NK-92 (cell line): ENCODE data around the gene SPINDOC.
"Not testable (repeated sequence)": the region's sequence is repeated elsewhere in the genome, so short reads cannot be mapped to it uniquely, and the experiment has no call there.

Experiments
- DNase-seq: peaks from one replicate; lab custom pipeline; 2025; ENCODE audit not compliant: unreplicated experiment; lab: John Stamatoyannopoulos, UW

SPINDOC gene, protein sequence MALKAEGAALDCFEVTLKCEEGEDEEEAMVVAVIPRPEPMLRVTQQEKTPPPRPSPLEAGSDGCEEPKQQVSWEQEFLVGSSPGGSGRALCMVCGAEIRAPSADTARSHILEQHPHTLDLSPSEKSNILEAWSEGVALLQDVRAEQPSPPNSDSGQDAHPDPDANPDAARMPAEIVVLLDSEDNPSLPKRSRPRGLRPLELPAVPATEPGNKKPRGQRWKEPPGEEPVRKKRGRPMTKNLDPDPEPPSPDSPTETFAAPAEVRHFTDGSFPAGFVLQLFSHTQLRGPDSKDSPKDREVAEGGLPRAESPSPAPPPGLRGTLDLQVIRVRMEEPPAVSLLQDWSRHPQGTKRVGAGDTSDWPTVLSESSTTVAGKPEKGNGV

DNA sequence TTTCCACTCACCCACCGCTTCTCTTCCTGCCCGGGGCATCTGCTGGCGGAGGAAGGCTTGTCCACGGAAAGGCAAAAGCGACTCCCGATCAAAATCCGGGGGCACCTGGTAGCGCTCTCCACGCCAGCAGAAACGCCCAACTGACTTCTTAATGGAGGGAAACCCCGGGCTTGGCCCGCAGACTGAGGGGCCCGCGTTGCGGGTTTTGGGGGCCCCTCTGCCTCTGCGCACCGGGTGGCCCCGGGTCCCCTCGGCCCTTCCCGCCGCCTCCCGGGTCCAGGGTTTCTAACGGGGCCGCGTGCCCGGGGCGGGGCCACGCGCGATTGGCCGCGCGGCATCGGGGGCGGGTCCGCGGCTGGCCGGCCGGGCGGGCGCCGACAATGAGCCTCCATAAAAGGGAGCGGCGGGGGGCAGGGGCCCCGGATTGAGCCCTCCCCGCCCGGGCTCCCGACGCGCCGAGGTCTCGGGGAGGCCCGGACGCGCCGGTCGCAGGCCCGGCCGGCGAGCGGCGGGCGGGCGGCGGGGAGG, at the start of gene SPINDOC:
Gene SPINDOC (plus strand): TSS at position 422 of the 528 bp plus-strand sequence. CDS start 231 bp downstream, outside the sequence.
- DNase-seq: no peak

DNA sequence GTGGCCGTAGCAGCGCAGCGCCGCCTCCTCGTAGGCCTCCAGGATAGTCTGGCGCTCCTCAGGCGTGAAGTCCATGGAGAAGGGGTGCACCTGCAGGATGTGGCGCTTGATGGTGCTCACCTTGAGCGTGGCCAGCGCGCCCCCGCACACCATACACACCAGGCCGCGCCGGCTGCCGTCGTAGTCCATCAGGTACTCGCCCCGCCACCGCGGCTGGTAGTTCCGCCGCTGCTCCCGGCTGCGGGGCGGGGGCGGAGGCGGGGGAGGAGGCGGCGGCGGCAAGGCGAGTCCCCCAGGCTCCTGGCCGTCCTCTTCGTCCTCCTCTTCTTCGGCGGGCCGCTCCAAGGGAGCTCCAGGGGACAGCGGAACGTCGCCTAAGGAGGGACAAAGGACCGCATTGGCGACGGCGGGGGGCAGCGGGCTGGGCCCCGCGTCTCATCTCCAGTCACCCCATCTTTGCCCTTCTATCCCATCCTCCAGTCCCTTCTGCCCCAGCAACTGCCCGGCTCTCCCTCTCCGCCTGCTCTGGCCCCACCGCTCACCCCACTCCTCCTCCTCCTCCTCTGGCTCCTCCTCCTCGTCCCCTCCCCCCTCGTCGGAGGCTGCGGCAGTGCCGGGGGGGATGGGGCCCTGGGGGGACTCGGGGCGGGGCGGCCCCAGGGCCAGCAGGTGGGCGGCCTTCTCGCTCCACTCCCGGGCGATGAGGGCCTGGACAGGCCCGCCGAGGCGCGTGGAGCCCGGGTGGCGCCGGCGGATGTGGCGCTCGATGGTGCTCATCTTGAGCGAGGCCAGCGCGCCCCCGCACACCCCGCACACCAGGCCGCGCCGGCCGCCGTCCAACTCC, 49.5 kb upstream of the SPINDOC start:
- DNase-seq: no peak

DNA sequence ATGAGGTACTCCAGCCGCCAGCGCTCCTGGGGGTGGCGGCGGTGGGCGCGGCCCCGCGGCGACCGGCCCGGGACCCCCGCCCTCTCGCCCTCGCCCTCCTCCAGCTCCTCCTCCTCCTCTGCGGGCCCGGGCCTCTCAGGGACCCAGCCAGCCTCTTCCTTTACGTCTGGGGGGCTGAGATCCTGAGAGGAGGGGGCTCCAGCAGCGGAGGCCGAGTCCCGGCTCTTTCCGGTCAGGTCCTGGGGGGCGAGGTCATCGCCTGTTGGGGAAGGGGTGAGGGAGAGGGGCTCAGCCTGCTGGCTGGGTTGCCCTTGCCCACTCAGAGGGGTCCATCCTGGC, 48.9 kb upstream of the SPINDOC start:
- DNase-seq: no peak

DNA sequence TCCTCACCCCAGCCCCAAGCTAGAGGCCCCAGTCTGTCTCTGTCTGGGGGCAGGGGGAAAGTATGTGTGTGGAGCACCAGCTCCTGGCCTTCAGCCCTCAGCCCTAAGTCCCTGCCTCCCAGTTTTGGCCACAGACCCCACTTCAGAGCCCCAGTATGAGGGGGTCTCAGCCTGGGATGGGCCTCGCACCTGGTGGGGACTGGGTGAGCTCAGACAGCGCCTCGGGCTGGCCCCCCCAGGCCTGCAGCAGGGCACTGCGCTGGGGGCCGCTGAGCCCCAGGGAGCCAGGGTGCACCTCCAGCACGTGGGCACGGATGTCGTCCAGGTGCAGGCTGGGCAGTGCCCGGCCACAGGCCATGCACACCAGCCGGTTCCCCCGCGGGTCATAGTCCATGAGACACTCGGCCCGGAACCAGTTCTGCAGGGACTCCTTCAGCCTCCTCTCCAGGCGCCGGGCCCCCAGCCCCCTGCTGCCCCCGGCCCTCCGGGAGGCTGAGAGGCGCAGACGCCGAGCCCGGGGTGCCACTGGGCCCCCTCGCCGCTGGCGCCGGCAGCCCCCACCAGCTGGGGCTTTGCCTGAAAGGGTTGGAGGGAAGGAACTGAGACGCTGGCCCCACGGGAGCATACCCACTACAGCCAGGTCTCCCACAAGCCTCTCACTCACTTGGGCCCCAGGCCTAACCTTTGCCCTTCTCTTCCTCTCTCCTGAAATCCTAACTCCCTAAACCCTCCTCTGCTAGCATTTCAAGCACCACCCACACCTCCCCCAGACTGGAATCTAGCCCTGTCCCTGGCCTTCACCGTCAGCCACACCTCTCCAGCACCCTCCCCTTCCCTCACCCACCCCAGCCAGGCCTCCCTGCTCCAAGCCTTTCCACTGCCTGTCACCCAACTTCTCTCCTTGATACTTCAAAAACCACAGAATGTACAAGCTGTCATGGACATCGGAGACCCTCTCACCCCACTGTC, 48.3 kb upstream of the SPINDOC start:
- DNase-seq: no peak

DNA sequence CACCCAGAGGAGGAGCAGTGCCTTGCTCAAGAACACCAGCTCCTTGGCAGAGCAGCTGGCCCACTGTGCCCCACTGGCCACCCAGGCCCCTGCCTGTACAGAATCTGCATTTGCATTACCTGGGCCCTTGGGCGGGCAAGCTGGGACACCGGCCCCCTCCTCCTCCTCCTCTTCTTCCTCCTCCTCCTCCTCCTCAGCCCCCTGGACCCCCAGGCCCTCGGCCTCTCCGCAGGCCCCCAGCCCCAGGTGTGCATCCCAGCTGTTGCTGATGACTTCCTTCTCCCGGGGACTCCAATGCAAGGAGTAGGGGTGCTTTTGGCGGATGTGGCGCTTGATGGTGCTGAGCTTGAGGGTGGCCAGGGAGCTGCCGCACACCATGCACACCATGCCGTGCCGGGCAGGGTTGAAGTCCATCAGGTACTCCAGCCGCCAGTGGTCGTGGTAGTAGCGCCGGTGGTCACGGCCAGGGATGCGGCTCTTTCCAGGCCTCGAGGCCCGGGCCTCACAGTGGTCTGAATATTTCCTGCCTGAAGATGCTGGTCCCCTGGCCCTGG, 47.5 kb upstream of the SPINDOC start:
- no peak for DNase-seq

DNA sequence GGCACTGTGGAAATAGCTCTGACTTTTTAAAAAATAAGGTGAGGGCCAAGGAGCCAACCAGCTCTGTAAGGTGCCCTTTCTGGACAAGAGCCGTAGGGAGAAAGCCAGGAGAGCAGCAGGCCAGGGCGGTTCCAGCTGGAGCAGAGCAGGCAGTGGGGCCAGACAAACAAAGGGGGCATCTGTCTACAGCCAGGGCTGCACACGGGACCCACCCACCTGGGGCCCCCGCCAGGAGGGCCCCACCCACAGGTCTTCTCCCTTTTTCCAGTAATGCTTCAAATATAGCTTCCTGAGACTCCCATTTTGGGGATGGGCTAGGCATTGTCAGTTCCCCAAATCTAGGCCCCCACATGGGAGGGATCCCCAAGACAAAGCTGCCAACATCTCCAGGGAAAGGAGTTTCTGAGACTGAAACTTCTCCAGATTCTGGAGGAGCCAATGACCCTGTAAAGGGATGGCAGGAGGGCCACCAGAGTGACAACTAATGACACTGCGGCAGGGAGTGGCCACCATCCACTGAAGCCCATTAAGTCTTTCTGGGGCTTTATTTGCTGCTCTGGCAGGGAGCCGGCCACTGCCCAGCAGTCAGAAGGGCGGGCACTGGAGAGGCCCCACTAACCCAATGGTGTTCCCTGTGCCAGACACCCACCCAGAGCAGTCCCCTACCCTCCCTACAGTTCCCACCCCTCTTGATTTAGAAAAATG, 46.6 kb upstream of the SPINDOC start:
- no peak for DNase-seq

DNA sequence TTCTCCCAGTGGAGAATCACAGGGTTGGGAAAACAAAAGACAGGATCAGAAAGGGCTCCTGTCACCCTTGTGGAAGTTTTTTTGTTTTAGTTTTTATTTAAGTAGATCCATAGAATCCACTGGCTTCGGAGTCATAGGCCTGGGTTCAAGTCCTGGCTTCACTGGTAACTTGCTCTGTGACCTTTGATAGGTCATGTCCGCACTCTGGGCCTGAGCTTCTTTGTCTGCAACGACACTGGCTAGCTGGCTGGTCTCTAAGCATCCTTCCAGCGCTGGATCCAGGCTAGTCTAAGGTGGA, 46.0 kb upstream of the SPINDOC start:
- no peak for DNase-seq

DNA sequence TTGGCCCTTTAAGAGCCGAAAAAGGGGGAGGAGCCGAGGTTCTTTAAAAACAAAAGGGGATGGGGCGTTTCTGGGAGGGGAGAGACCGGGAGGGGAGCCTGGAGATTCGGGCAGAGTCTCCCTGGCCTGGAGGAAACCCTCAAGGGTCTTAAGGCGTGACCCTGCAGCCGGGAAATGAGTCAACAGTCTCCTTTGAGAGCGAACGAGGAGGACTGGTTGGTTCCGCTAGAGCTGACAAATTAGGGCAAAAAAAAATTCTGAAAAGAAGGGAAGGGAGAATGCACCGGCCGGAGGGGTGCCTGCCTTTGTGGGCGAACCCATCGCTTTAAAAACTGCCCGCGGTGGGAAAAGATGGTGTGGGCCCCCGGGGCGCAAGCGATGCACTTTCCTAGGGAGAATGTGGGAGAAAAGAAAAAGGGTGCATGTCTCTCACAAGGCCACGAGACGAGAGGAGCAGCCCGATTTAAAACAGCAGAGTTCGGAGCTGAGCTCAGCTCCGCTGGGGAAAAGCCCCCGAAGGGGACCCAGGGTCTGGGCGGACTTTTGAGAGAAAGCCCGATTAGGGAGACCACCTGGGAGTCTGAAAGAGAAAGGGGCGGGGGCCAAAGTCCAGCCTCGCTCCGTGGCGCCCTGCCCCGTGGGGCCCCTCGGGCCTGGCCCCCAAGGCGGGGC, 45.6 kb upstream of the SPINDOC start:
- no peak for DNase-seq

DNA sequence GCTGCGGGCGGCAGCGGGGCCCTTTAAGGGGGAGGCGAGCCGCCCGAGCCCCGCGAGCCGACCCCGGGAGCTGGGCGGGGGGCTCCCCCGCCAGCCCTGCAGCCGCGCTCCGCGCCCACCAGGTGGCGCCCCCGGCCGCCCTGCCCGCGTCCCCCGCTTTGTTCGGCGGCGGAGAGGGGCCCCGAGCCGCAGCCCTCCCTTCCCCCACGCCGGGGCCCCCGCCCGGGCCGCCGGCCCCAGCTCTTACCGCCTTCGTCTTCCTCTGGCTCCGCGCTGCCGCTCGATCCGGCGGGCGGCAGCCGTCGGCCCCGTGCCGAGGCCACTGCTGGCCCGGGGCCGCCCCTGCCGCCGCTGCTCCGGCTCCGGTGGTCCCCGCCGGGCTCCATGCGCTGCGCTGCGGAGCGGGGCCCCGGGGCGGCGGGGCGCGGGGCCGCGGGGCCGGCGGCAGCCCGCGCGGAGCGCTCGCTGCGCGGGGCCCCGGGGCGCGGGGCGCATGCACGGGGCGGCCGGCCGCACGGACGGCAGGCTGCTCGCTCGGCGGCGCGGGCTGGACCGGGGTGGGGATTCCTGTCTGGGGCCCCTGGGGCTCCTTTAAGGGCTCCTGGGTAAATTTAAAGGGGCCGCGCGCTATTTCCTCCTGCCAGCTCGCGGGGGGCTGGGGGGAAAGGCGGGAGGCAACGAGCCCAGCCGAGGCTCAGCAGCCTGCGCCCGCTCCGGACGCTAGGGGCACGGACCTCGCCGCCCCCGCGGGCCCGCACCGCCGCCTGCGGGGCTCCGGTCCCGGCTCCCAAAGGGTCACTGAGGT, 44.8 kb upstream of the SPINDOC start, which contains the start of gene ZFTA:
Gene ZFTA (minus strand): TSS at position 539 of the 805 bp plus-strand sequence. CDS start 153 bp downstream, at position 386.
- DNase-seq: no peak

DNA sequence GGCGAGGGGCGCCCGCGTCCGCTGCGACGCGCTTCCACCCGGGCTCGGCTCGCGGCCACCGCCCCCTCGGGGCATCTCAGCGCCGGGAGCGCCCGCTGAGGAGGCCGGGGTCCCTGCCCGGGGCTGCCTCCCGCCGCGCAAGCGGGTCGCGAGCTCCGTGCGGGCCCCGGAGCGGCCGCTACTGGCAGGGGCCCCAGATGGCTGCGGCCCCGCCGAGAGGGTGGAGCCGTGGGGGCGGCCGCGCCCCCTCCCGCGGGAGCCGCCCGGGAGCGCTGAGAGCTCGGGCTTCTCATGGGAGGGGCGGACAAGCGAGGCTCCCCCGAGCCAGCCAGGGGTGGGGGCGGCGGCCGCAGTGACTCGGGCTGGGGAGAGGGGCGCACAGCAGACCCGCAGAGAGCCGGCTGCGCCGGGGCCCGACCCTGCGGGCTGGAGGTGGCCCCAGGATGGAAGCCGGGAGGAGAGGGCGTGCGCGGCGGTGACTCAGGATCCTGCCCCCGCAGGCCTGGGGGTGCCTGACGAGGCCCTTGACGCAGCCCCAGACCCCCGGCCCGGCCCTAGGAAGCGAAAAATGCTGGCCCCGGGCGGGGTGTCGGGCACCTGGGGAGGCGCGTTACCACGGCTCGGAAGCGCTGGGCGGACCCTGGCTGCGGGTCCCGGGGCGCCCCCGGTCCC, 44.1 kb upstream of the SPINDOC start:
- DNase-seq: no peak

DNA sequence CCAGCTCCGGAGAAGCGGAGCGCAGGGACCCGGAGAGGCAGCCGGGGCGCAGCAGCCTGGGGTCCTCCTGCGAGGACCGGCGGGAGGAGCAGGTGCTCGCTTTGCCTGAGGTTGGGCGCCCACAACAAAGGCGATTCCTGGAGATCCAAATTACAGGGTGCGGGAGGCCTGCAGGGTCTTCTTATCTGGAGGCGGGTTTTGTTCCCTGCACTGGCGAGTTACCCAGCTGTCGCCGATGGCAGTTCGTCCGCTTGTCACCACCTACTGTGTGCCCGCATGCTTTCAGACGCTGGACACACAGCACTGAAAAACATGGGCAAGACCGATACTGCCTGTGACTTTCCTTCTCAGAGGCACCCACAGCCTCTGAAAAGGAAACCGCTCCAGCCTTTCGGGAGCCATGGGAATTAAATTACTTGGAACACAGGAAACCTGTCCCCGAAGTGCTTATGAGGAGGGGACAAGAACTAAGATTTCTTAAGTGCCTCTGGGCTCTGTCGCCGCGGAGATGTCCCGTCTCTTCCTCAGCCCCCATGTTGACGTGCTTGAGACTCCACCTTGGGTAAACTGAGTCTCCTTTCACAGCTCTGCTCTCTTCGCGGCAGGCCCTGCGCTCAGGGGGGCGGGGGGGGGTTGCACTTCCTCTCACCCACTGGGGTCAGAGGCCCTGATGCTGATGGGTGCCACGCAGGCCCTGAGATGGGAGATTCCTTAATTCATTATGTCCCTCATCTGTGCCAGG, 43.4 kb upstream of the SPINDOC start:
- DNase-seq: no peak

DNA sequence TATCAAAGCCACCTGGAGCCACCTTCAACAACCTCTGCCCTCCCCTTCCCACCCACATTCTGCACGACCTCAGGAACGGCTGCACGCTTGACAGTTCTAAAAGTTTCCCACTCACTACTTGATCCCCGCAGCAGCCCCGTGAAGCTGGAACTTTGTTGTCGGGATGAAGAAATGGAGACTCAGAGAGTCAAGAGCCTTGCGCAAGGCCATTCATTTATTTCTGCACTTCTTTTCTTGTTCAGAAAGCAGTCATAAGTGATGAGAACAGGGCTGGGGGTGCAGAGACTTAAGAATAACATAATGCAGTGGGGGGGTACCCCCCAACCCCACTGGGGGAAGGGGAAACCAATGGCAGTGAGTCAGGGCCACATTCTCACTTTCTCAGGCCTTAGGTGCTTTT, 42.5 kb upstream of the SPINDOC start:
- DNase-seq: no peak

DNA sequence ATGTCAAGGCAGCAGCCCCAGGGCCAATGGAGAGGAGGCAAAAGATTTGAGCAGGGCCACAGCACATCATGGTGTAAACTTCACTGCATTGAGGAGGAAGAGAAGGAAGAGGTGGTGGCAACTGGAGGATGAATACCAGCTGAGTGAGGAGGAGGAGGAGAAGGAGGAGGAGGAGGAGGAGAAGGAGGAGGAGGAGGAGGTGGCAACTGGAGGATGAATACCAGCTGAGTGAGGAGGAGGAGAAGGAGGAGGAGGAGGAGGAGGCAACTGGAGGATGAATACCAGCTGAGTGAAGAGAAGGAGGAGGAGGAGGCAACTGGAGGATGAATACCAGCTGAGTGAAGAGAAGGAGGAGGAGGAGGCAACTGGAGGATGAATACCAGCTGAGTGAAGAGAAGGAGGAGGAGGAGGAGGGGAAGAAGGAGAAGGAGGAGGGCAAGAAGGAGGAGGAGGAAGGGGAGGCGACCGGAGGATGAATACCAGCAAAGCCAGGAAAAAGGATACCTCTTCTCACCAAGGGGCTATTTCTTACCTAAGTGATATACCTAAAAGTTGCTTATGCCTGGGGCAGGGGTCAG, 41.4 kb upstream of the SPINDOC start:
- DNase-seq: not testable (repeated sequence)

DNA sequence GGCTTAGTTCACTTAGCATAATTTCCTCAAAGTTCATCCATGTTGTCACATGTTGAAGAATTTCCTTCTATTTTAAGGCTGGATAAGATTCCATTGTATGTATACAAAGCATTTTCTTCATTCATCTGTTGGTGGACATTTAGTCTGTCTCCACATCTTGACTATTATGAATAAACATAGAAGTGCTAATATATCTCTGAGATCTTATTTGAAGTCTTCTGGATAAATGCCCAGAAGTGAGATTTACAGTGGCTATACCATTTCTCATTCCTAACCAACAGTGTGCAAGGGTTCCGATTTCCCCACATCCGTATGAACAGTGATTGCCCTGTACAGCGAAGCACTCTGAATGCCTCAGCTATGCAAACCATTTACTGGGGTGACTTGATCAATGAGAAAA, 38.1 kb upstream of the SPINDOC start:
- DNase-seq: no peak

DNA sequence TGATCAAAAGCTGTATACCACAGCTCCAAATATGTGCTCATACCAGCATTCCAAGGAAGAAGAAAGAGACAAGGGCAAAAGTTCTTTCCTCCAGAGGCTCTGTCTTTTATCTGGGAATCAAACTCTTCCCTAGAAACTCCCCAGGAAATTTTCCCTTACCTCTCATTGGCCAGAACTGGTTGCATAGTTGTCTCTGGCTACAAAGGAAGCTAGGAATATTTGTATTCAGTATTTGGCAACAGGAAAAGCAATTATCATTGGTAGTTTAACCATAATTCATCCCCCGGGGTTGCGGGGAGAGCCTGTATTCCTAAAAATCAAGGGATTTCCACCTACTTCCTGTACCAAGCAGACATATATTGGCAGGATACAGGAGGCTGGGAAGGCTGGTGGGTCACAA, 34.2 kb upstream of the SPINDOC start:
- no peak for DNase-seq

DNA sequence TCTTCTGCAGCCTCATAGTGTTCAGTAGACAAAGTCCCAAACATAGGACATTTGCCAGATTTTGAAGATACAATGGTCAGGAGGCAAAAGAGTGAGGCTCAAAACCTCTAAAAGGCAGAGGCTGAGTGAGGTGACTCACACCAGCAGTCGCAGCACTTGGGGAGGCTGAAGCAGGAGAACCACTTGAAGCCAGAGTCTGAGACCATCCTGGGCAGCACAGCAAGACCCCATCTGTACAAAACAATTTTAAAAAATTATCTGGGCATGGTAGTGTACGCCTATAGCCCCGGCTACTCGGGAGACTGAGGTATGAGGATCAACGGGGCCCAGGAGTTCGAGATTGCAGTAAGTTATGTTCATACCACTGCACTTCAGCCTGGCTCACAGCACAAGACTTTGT, 30.5 kb upstream of the SPINDOC start:
- DNase-seq: no peak

DNA sequence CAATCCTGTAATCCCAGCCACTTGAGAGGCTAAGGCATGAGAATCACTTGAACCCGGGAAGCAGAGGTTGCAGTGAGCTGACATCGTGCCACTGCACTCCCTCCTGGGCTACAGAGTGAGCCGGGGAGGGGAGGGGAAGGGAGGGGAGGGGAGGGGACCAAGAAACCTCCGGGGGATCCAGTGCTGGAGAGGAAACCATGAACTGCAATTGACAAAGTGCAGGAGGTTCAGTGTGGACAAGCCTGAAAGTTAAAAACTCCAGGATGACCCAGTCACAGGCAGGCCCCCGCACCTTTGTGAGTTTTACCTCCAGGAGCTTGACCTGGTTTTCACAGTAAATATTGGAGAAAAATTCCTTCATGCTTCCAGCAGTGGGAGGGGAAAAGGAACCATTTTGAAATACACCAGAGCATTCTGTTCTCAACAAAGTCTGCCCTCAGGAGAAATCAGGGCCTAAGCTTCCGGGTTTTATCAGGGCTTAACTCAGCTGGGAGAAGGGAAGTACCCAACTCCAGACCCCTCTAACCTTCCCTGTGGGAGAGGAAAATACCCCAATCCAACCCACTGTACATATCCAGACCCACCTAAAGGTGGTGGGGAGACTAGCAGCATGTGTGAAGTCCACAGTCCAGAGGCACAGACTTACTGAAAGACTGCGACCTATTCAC, 29.2 kb upstream of the SPINDOC start:
- no peak for DNase-seq
